ENCODE data around the gene PRKCA. TPM values are rescaled to one million over a fixed set of nuclear protein-coding genes. Genes with fewer than 3 reads are reported as not detected.
"Not testable (repeated sequence)": the region's sequence is repeated elsewhere in the genome, so short reads cannot be mapped to it uniquely, and the experiment has no call there.

The PRKCA gene
- polyA plus RNA-seq, result 24.4 TPM
- long read RNA-seq, donor 1, result 0 reads
- long read RNA-seq, donor 2, full-length matches to known transcripts, result 3 of 3 reads
- long read RNA-seq, donor 2, partial matches to known transcripts, result 0 of 3 reads
- long read RNA-seq, donor 2, other reads (novel, unspliced or antisense), result 0 of 3 reads
- long read RNA-seq, donor 3, result 0 reads
- long read RNA-seq, donor 4, full-length matches to known transcripts, result 1 of 1 reads
- long read RNA-seq, donor 4, partial matches to known transcripts, result 0 of 1 reads
- long read RNA-seq, donor 4, other reads (novel, unspliced or antisense), result 0 of 1 reads
- long read RNA-seq, donor 5, full-length matches to known transcripts, result 1 of 1 reads
- long read RNA-seq, donor 5, partial matches to known transcripts, result 0 of 1 reads
- long read RNA-seq, donor 5, other reads (novel, unspliced or antisense), result 0 of 1 reads
- long read RNA-seq, donor 6, full-length matches to known transcripts, result 3 of 3 reads
- long read RNA-seq, donor 6, partial matches to known transcripts, result 0 of 3 reads
- long read RNA-seq, donor 6, other reads (novel, unspliced or antisense), result 0 of 3 reads
- long read RNA-seq, donor 7, full-length matches to known transcripts, result 1 of 1 reads
- long read RNA-seq, donor 7, partial matches to known transcripts, result 0 of 1 reads
- long read RNA-seq, donor 7, other reads (novel, unspliced or antisense), result 0 of 1 reads
- long read RNA-seq, donor 8, result 0 reads
- long read RNA-seq, donor 9, full-length matches to known transcripts, result 3 of 8 reads
- long read RNA-seq, donor 9, partial matches to known transcripts, result 5 of 8 reads
- long read RNA-seq, donor 9, other reads (novel, unspliced or antisense), result 0 of 8 reads
- long read RNA-seq, donor 10, full-length matches to known transcripts, result 4 of 16 reads
- long read RNA-seq, donor 10, partial matches to known transcripts, result 12 of 16 reads
- long read RNA-seq, donor 10, other reads (novel, unspliced or antisense), result 0 of 16 reads
- long read RNA-seq, donor 11, full-length matches to known transcripts, result 3 of 3 reads
- long read RNA-seq, donor 11, partial matches to known transcripts, result 0 of 3 reads
- long read RNA-seq, donor 11, other reads (novel, unspliced or antisense), result 0 of 3 reads

DNA sequence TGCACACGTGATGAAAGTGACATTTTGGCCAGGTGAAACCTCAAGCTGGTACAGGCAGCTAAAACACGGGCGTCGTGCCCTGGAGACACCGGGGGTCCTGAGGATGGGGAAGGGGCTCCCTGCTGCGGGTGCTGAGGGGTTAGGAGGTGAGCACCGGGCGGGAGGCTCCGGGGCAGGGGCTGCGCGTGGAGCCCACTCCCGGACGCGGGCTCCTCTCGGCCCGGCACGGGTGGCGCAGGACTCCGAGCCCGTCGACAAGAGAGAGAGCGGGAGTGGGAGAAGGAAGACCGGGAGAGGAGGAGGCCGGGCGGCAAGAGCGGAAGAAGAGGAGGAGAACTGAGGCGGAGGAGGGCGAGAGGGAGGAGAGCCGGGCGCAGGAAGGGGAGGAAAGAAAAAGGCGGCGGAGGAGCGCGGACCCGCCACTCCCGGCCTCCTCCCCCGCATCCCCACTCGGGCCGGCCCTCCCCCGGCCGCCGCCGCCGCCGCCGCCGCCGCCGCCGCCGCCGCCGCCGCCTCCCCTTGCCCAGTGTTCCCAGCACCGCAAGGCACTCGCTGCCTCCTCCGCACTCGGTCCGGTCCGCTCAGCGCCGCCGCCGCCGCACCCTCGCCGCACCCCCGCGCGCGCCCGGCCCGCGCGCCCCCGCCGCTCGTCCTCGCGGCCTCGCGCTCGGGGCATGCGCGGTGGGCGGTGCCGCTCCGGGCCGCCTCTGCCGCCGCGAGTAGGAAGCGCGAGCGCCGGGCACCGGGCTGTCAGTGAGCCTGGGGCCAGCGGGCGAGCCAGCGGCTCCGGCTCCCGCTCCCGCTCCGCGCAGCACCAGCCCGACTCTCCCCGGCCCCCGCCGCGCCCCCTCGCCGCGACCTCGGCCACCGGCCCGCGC is at the start of gene PRKCA:
Gene PRKCA, plus strand, starts transcription at position 750 of the 878 bp plus-strand sequence.
- H3K9me3 ChIP-seq (ENCODE audit: control insufficient read depth, low read depth, low read length), result no peaks in the 10 kb centered on the region
- peak; percentile 67 to 81 for DNase-seq
- peak within 1 kb of the TSS; percentile 74 for H3K4me3 ChIP-seq (ENCODE audit: low read length)
- H3K36me3 ChIP-seq (ENCODE audit: control insufficient read depth, insufficient read depth, low read length), result no peaks in the 10 kb centered on the region
- peaks cover 11% of the 10 kb centered on the region for H3K4me1 ChIP-seq (ENCODE audit: control insufficient read depth, insufficient read depth, low read length)
- H3K27ac ChIP-seq (ENCODE audit: low read length), result peak within 1 kb of the TSS; percentile 61
- no CpG with 5 or more reads among the region's 117 CpGs for WGBS (ENCODE audit: insufficient coverage, low lambda C conversion rate)
- H3K27me3 ChIP-seq (ENCODE audit: control insufficient read depth, insufficient read depth, low read length), result peaks cover 2% of the 10 kb centered on the region

DNA sequence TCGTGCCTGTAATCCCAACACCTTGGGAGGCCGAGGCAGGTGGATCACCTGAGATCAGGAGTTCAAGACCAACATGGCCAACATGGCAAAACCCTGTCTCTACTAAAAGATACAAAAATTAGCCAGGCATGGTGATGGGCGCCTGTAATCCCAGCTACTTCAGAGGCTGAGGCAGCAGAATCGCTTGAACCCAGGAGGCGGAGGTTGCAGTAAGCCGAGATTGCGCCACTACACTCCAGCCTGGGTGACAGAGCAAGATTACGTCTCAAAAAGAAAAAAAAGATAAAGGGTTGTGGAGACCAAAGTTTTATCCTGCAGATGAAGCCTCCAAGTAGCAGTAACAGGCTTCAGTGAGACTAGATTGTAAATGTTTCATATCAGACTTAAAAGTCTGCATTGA is 49.0 kb upstream of the PRKCA start:
- not testable (repeated sequence) for H3K4me3 ChIP-seq (ENCODE audit: low read length); H3K9me3 ChIP-seq (ENCODE audit: control insufficient read depth, low read depth, low read length); H3K27ac ChIP-seq (ENCODE audit: low read length); H3K4me1 ChIP-seq (ENCODE audit: control insufficient read depth, insufficient read depth, low read length); H3K27me3 ChIP-seq (ENCODE audit: control insufficient read depth, insufficient read depth, low read length); DNase-seq; H3K36me3 ChIP-seq (ENCODE audit: control insufficient read depth, insufficient read depth, low read length)
- WGBS (ENCODE audit: insufficient coverage, low lambda C conversion rate), result no CpG with 5 or more reads among the region's 8 CpGs

DNA sequence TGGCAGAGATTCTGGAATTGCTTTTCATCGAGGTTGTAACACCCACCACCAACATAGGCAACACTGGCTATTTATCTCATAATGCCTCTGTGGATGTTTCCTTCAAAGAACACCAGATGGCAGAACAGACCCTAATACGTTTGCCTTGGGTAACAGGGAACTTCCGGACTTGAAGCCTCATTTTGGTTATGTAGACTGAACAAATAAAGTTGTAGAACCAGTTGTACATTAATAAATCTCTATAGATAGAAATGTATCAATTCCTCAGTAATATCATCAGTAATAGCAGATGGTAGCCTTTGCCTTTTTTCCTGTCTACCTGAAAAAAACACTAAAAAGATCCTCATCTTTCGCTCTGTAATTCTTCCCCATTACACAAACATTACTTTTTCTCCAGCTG is 47.3 kb upstream of the PRKCA start:
- Histone ChIP-seq H3K9me3 (ENCODE audit: control insufficient read depth, low read depth, low read length) (no peaks in the 10 kb centered on the region), H3K36me3 (ENCODE audit: control insufficient read depth, insufficient read depth, low read length) (no peaks in the 10 kb centered on the region), H3K27me3 (ENCODE audit: control insufficient read depth, insufficient read depth, low read length) (no peaks in the 10 kb centered on the region), H3K4me1 (ENCODE audit: control insufficient read depth, insufficient read depth, low read length) (peaks cover 4% of the 10 kb centered on the region), H3K27ac (ENCODE audit: low read length) (no peak overlapping the region), H3K4me3 (ENCODE audit: low read length) (no peak overlapping the region)
- WGBS (ENCODE audit: insufficient coverage, low lambda C conversion rate), result 83% methylated on average over 1 of the region's 4 CpGs
- DNase-seq, result peak; percentile 48 to 62

DNA sequence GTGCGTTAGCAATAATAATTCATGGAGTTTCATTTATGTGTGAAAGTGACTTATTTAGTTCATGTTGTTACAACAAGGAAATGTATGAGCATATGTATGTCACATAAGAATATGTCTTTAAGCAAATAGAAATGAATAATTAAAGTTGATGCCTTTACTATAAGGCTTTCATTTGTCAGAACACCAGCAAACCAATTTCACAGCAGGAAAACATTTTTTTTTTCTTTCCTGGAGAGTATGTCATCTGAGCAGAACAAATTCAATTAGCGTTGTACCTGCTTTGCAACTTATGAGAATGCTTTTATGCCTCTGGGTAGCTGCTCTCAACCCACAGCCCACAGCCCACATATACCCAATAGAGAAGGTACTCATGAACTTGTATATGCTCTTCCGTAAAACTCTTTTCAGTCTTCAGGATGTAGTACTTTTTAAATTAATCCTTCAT is 46.9 kb upstream of the PRKCA start:
- whole genome bisulfite sequencing (ENCODE audit: insufficient coverage, low lambda C conversion rate), result no CpG with 5 or more reads among the region's 3 CpGs

DNA sequence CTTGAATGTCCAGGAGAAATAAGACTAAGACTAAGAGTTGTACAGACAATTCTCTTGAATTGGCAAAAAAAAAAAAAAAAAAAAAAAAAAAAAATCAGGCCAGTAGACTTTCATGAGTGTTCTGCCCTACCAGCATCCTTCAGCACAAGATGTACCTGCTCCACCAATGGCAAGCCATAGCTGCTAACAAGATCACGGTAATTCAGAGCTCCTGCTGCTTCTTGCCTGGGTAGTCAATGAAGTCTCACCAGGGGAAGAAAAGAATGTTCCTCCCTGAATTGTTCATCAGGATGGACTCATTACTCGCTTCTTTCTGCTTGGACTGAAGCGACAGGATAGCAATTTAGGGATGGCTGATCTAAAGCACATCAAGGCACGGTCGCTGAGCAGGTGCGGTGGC is 42.1 kb upstream of the PRKCA start:
- WGBS (ENCODE audit: insufficient coverage, low lambda C conversion rate), result no CpG with 5 or more reads among the region's 6 CpGs
- no peaks in the 10 kb centered on the region for H3K9me3 ChIP-seq (ENCODE audit: control insufficient read depth, low read depth, low read length)
- no peak for DNase-seq

More for the DNA sequence above, 46.9 kb upstream of the PRKCA start:
- no peaks in the 10 kb centered on the region for H3K9me3 ChIP-seq (ENCODE audit: control insufficient read depth, low read depth, low read length)
- no peak for DNase-seq
- peaks cover 4% of the 10 kb centered on the region for H3K4me1 ChIP-seq (ENCODE audit: control insufficient read depth, insufficient read depth, low read length)
- no peaks in the 10 kb centered on the region for H3K36me3 ChIP-seq (ENCODE audit: control insufficient read depth, insufficient read depth, low read length)
- H3K4me3 ChIP-seq (ENCODE audit: low read length), result no peak overlapping the region
- no peaks in the 10 kb centered on the region for H3K27me3 ChIP-seq (ENCODE audit: control insufficient read depth, insufficient read depth, low read length)
- no peak overlapping the region for H3K27ac ChIP-seq (ENCODE audit: low read length)

DNA sequence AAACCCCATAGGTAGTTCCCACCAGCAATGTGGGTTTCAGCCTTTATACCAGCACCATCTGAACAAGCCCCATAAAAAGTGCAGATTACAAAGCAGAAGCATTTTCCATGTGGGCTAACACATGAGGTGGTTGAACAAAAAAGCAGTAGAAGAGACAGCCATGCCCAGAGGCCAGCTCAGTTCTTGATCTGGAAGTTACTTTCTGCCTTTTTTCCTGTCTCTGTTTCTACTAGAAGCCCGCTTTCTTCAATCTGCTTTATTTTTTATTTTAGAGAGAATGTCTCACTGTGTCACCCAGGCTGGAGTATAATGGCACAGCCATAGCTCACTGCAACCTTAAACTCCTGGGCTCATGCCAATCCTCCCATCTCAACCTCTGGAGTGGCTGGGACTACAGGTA is 41.7 kb upstream of the PRKCA start:
- Histone ChIP-seq H3K27ac (ENCODE audit: low read length) (no peak overlapping the region), H3K27me3 (ENCODE audit: control insufficient read depth, insufficient read depth, low read length) (no peaks in the 10 kb centered on the region), H3K4me1 (ENCODE audit: control insufficient read depth, insufficient read depth, low read length) (no peaks in the 10 kb centered on the region), H3K9me3 (ENCODE audit: control insufficient read depth, low read depth, low read length) (no peaks in the 10 kb centered on the region), H3K4me3 (ENCODE audit: low read length) (no peak overlapping the region), H3K36me3 (ENCODE audit: control insufficient read depth, insufficient read depth, low read length) (no peaks in the 10 kb centered on the region)
- no CpG with 5 or more reads among the region's 1 CpG for WGBS (ENCODE audit: insufficient coverage, low lambda C conversion rate)
- no peak for DNase-seq

More for the DNA sequence above, 42.1 kb upstream of the PRKCA start:
- no peak overlapping the region for H3K4me3 ChIP-seq (ENCODE audit: low read length)
- H3K27me3 ChIP-seq (ENCODE audit: control insufficient read depth, insufficient read depth, low read length), result no peaks in the 10 kb centered on the region
- H3K4me1 ChIP-seq (ENCODE audit: control insufficient read depth, insufficient read depth, low read length), result no peaks in the 10 kb centered on the region
- no peaks in the 10 kb centered on the region for H3K36me3 ChIP-seq (ENCODE audit: control insufficient read depth, insufficient read depth, low read length)
- no peak overlapping the region for H3K27ac ChIP-seq (ENCODE audit: low read length)

DNA sequence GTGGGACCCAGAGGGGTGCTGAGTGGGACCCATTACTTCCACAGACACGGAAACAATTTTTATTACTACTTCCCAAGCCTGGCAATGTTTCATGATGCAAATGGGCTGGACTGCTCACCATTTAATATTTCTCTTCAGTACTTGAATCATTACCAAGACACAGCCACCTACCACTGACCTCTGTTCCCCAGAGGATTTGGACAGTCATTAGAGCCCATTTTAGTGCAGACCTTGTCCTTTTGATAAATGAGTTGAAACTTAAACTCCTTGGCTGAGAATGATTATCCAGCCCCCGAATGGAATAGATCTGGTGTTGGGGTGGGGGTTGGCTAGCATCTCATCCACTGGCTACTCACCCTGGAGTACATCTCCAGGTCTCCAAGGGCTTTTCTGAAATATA is 39.6 kb upstream of the PRKCA start:
- no peak for DNase-seq
- Histone ChIP-seq H3K27me3 (ENCODE audit: control insufficient read depth, insufficient read depth, low read length) (no peaks in the 10 kb centered on the region), H3K9me3 (ENCODE audit: control insufficient read depth, low read depth, low read length) (no peaks in the 10 kb centered on the region), H3K36me3 (ENCODE audit: control insufficient read depth, insufficient read depth, low read length) (no peaks in the 10 kb centered on the region), H3K27ac (ENCODE audit: low read length) (no peak overlapping the region), H3K4me3 (ENCODE audit: low read length) (no peak overlapping the region), H3K4me1 (ENCODE audit: control insufficient read depth, insufficient read depth, low read length) (no peaks in the 10 kb centered on the region)
- no CpG with 5 or more reads among the region's 2 CpGs for WGBS (ENCODE audit: insufficient coverage, low lambda C conversion rate)

DNA sequence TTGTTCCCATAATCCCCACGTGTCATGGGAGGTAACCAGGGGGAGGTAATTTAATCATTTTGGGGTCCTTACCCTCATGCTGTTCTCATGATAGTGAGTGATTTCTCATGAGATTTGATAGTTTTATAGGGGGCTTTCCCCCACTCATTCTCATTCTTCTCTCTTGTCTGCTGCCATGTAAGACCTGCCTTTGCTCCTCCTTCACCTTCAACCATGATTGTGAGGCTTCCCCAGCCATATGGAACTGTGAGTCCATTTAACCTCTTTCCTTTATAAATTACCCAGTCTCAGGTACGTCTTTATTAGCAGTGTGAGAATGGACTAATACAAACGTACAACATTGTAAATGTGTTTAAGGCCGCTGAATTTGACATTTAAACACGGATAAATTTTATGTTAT is 37.7 kb upstream of the PRKCA start:
- no peak overlapping the region for H3K27ac ChIP-seq (ENCODE audit: low read length)
- H3K4me3 ChIP-seq (ENCODE audit: low read length), result no peak overlapping the region
- no peaks in the 10 kb centered on the region for H3K4me1 ChIP-seq (ENCODE audit: control insufficient read depth, insufficient read depth, low read length)
- no peaks in the 10 kb centered on the region for H3K9me3 ChIP-seq (ENCODE audit: control insufficient read depth, low read depth, low read length)
- WGBS (ENCODE audit: insufficient coverage, low lambda C conversion rate), result 100% methylated on average over 3 of the region's 5 CpGs
- H3K36me3 ChIP-seq (ENCODE audit: control insufficient read depth, insufficient read depth, low read length), result no peaks in the 10 kb centered on the region
- no peaks in the 10 kb centered on the region for H3K27me3 ChIP-seq (ENCODE audit: control insufficient read depth, insufficient read depth, low read length)
- no peak for DNase-seq

DNA sequence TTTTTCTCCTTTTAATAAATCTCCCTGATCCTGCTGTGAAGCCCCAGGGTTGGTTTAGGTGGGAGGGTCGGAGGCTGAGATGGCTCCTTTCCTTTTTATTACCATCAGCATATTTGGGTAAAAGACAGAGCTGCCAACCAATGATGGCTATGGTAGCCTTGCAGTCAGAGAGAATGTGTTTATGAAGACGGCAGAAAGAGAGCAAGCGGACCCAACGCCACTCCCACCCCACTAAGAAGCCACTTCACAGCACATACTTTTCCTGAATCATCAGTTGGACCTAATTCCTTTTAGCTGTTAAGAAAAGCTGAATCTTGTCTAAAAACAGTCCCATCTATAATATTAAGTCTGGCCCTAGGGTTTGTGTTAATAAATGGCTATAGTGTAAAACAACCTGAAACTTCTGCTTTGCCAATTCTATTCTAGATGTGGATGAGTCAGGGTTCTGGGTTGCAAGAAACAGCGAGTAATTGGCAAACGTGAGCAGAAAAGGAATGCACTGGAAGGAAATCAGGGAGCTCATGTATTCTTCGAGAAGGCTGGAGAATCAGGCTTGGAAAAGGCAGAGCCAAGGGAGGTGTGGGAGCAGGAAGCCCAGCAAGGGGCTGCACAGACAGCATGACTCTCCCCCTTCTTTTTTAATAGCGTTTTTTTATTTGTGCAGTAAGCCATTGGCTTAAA is 34.0 kb upstream of the PRKCA start:
- no peak for DNase-seq
- H3K9me3 ChIP-seq (ENCODE audit: control insufficient read depth, low read depth, low read length), result no peaks in the 10 kb centered on the region
- H3K27ac ChIP-seq (ENCODE audit: low read length), result no peak overlapping the region
- 75% methylated on average over 2 of the region's 8 CpGs for WGBS (ENCODE audit: insufficient coverage, low lambda C conversion rate)
- no peaks in the 10 kb centered on the region for H3K4me1 ChIP-seq (ENCODE audit: control insufficient read depth, insufficient read depth, low read length)
- no peaks in the 10 kb centered on the region for H3K36me3 ChIP-seq (ENCODE audit: control insufficient read depth, insufficient read depth, low read length)
- no peaks in the 10 kb centered on the region for H3K27me3 ChIP-seq (ENCODE audit: control insufficient read depth, insufficient read depth, low read length)
- no peak overlapping the region for H3K4me3 ChIP-seq (ENCODE audit: low read length)

Measured in large intestine (tissue), 12 donors.